IMR-90 (cell line): ENCODE measurements around the gene OR2F2. TPM values are rescaled to one million over a fixed set of nuclear protein-coding genes. Genes with fewer than 3 reads are reported as not detected.

ENCODE experiments used
- ATAC-seq: fragments of 200-7000 bp; cut with Tn5 transposase; 2 replicates; pipeline ENCODE4 v1.9.1; 2020; ENCODE audit warnings: low read depth, mild to moderate bottlenecking, moderate library complexity
- BruUV-seq: library from RNA; stranded (reverse); fragments of 400-500 nt; replicated peaks from 2 replicates; lab custom pipeline; 2021; lab: Mats Ljungman, UMichigan
- CTCF ChIA-PET: fragments of 300-600 bp; formaldehyde crosslinking; extraction: SDS; loops from one replicate; lab custom pipeline; 2021; ENCODE audit warnings: antibody characterized with exemption; lab: Yijun Ruan, JAX
- POLR2A ChIA-PET: fragments of 300-600 bp; sonication (Branson Sonifier 250); formaldehyde crosslinking; loops from one replicate; lab custom pipeline; 2022; ENCODE audit warnings: antibody characterized with exemption; ENCODE audit not compliant: unreplicated experiment; lab: Charles Lee
- DNase-seq: peaks from one replicate; pipeline ENCODE4 v3.0.0; 2013
- H2AFZ ChIP-seq: replicated peaks from 2 replicates; pipeline ENCODE3; 2013; ENCODE audit warnings: low read length, mild to moderate bottlenecking; ENCODE audit not compliant: poor library complexity
- H2AK5ac ChIP-seq: 2 replicates; pipeline ENCODE4 v1.6.1; 2013; ENCODE audit warnings: low read depth, low read length, inconsistent platforms
- H2AK9ac ChIP-seq: replicated peaks from 2 replicates; pipeline ENCODE3; 2013; ENCODE audit warnings: mild to moderate bottlenecking, low read depth, low read length, moderate library complexity; ENCODE audit not compliant: poor library complexity
- H2BK120ac ChIP-seq: 2 replicates; pipeline ENCODE4 v1.6.1; 2013; ENCODE audit warnings: low read depth, low read length, inconsistent platforms
- H2BK15ac ChIP-seq: 3 replicates; pipeline ENCODE4 v1.6.1; 2013; ENCODE audit warnings: low read depth, low read length, inconsistent platforms
- H2BK20ac ChIP-seq: 2 replicates; pipeline ENCODE4 v1.6.1; 2013; ENCODE audit warnings: low read depth, mild to moderate bottlenecking, inconsistent platforms, low read length, moderate library complexity
- H2BK5ac ChIP-seq: 2 replicates; pipeline ENCODE4 v1.6.1; 2013; ENCODE audit warnings: mild to moderate bottlenecking, low read depth, low read length, inconsistent platforms; ENCODE audit not compliant: poor library complexity, severe bottlenecking
- H3K14ac ChIP-seq: replicated peaks from 2 replicates; pipeline ENCODE4 v1.6.1; 2013; ENCODE audit warnings: low read depth, low read length, inconsistent platforms
- H3K18ac ChIP-seq: 2 replicates; pipeline ENCODE4 v1.6.1; 2013; ENCODE audit warnings: low read depth, low read length, control low read depth
- H3K23ac ChIP-seq: 2 replicates; pipeline ENCODE4 v1.6.1; 2013; ENCODE audit warnings: low read depth, low read length, inconsistent platforms
- H3K27ac ChIP-seq: 2 replicates; pipeline ENCODE4 v1.5.1; 2013; ENCODE audit warnings: mild to moderate bottlenecking, control low read depth, low read length; ENCODE audit not compliant: insufficient read depth
- H3K27me3 ChIP-seq: 2 replicates; pipeline ENCODE4 v1.6.1; 2013; ENCODE audit warnings: low read length; ENCODE audit not compliant: control insufficient read depth, insufficient read depth
- H3K36me3 ChIP-seq: 2 replicates; pipeline ENCODE4 v1.6.1; 2013; ENCODE audit warnings: low read length, mixed read lengths; ENCODE audit not compliant: control insufficient read depth, insufficient read depth
- H3K4ac ChIP-seq: 2 replicates; pipeline ENCODE4 v1.6.1; 2013; ENCODE audit warnings: low read depth, low read length, inconsistent platforms
- H3K4me1 ChIP-seq: 2 replicates; pipeline ENCODE4 v1.6.1; 2013; ENCODE audit warnings: low read length, mixed read lengths; ENCODE audit not compliant: control insufficient read depth, insufficient read depth
- H3K4me2 ChIP-seq: 2 replicates; pipeline ENCODE4 v1.6.1; 2013; ENCODE audit warnings: low read depth, mild to moderate bottlenecking, control low read depth, low read length, moderate library complexity
- H3K4me3 ChIP-seq: 2 replicates; pipeline ENCODE4 v1.5.1; 2013; ENCODE audit warnings: low read depth, mild to moderate bottlenecking, control low read depth, low read length, moderate library complexity; ENCODE audit not compliant: insufficient read depth
- H3K56ac ChIP-seq: 2 replicates; pipeline ENCODE4 v1.6.1; 2013; ENCODE audit warnings: low read length, inconsistent platforms; ENCODE audit not compliant: insufficient read depth; ENCODE audit errors: extremely low read depth
- H3K79me1 ChIP-seq, 2 experiments: 2 replicates each; pipeline ENCODE4 v1.6.1; 2013; ENCODE audit warnings: low read length in 2 of 2, inconsistent platforms in 1 of 2, low read depth in 1 of 2
- H3K9ac ChIP-seq: 2 replicates; pipeline ENCODE4 v1.6.1; 2013; ENCODE audit warnings: low read depth, low read length, control low read depth
- H3K9me1 ChIP-seq: 2 replicates; pipeline ENCODE4 v1.6.1; 2013; ENCODE audit warnings: low read length, inconsistent platforms; ENCODE audit not compliant: insufficient read depth
- H3K9me3 ChIP-seq: 2 replicates; pipeline ENCODE4 v1.6.1; 2013; ENCODE audit warnings: low read length; ENCODE audit not compliant: control insufficient read depth, insufficient read depth
- H4K20me1 ChIP-seq: 2 replicates; pipeline ENCODE4 v1.6.1; 2013; ENCODE audit warnings: low read length, inconsistent platforms; ENCODE audit not compliant: insufficient read depth
- H4K5ac ChIP-seq: 2 replicates; pipeline ENCODE4 v1.6.1; 2013; ENCODE audit warnings: mild to moderate bottlenecking, low read depth, low read length, control low read depth
- H4K8ac ChIP-seq, 2 experiments: 2 replicates each; pipeline ENCODE4 v1.6.1; 2013; ENCODE audit warnings: low read depth in 2 of 2, low read length in 2 of 2, control low read depth in 1 of 2, inconsistent platforms in 1 of 2
- H4K91ac ChIP-seq: 2 replicates; pipeline ENCODE4 v1.6.1; 2013; ENCODE audit warnings: low read depth, low read length, inconsistent platforms; ENCODE audit not compliant: insufficient read depth
- BHLHE40 ChIP-seq: fragments of 150-350 bp; IDR thresholded peaks from 2 replicates; pipeline ENCODE4 v1.6.1; 2016; ENCODE audit warnings: mild to moderate bottlenecking, low read depth, low read length
- CEBPB ChIP-seq: IDR thresholded peaks from 2 replicates; pipeline ENCODE4 v1.6.1; 2012; ENCODE audit warnings: low read depth, low read length, improper control_type of control experiment
- CHD1 ChIP-seq: IDR thresholded peaks from 2 replicates; pipeline ENCODE4 v1.6.1; 2012; ENCODE audit warnings: low read depth, low read length, improper control_type of control experiment
- FOS ChIP-seq: fragments of 150-350 bp; IDR thresholded peaks from 2 replicates; pipeline ENCODE4 v1.6.1; 2016; ENCODE audit warnings: low read depth, low read length
- MAFK ChIP-seq: IDR thresholded peaks from 2 replicates; pipeline ENCODE4 v1.6.1; 2012; ENCODE audit warnings: low read depth, low read length, improper control_type of control experiment
- MAZ ChIP-seq: IDR thresholded peaks from 2 replicates; pipeline ENCODE4 v1.6.1; 2012; ENCODE audit warnings: low read depth, mild to moderate bottlenecking, low read length, improper control_type of control experiment, moderate library complexity, borderline replicate concordance
- MXI1 ChIP-seq: IDR thresholded peaks from 2 replicates; pipeline ENCODE4 v1.6.1; 2012; ENCODE audit warnings: low read depth, mild to moderate bottlenecking, low read length, moderate library complexity, borderline replicate concordance
- POLR2A ChIP-seq: IDR thresholded peaks from 2 replicates; pipeline ENCODE4 v1.6.1; 2012; ENCODE audit warnings: mild to moderate bottlenecking, low read depth, low read length
- RAD21 ChIP-seq: IDR thresholded peaks from 2 replicates; pipeline ENCODE4 v1.6.1; 2012; ENCODE audit warnings: low read length, improper control_type of control experiment
- RFX5 ChIP-seq: IDR thresholded peaks from 2 replicates; pipeline ENCODE4 v1.8.0; 2012; ENCODE audit warnings: low read depth, mild to moderate bottlenecking, low read length, moderate library complexity
- WGBS, 2 experiments: methylation state at CpG; one replicate each; pipeline versions ENCODE4 v1.1.5 to v1.1.7; 2013; ENCODE audit warnings: missing lambda C conversion rate in 2 of 2; ENCODE audit not compliant: insufficient read length in 1 of 2; ENCODE audit errors: extremely low coverage in 2 of 2; 5-methylcytosine and 5-hydroxymethylcytosine counted together
- dilution Hi-C: fragments of 300-500 bp; cut with HindIII; formaldehyde crosslinking; loops from one replicate; pipeline ENCODE4 v1.14.3; 2018; ENCODE audit warnings: low sequenced_read_pairs; ENCODE audit not compliant: unreplicated experiment
- in situ Hi-C: fragments of 300-500 bp; cut with MboI; formaldehyde crosslinking; loops from 3 replicates; pipeline ENCODE4 v1.14.3; 2019; ENCODE audit warnings: low sequenced_read_pairs, inconsistent platforms, mixed read lengths
- intact Hi-C: fragments of 100-400 bp; cut with micrococcal nuclease; formaldehyde crosslinking; loops from 2 replicates; pipeline ENCODE4 v1.10.0; 2022
- polyA plus RNA-seq, 3 experiments: library from polyadenylated mRNA; depleted of rRNA; stranded (reverse); fragments of >200 nt; gene quantifications; 2 replicates each; pipeline ENCODE4 v1.2.3, GENCODE V29; 2012; ENCODE audit warnings: low replicate concordance in 1 of 3
- total RNA-seq: library from RNA; depleted of rRNA; stranded (reverse); fragments of >200 nt; gene quantifications from 2 replicates; pipeline ENCODE4 v1.2.3, GENCODE V29; 2012
- TF ChIP-seq, protein P1 (sequence below): conservative IDR thresholded peaks from 2 replicates; pipeline ENCODE4 v1.5.1; 2012; ENCODE audit warnings: mild to moderate bottlenecking, low read depth, low read length, improper control_type of control experiment

The OR2F2 gene
- total and polyA plus RNA-seq, 2 of the 4 experiments (the other 2 are of a cell fraction), result not detected

GRCh38 chr7:143908120-143908519, 26.9 kb upstream of the OR2F2 start:
- H3K4me2 ChIP-seq, result no peak overlapping the region
- no peak overlapping the region for H3K9ac ChIP-seq
- intact Hi-C loops, result no loop called here
- no TSS peak for BruUV-seq
- no peaks in the 10 kb centered on the region for H3K27me3 ChIP-seq
- H3K23ac ChIP-seq, result no peak overlapping the region
- H3K27ac ChIP-seq, result no peak overlapping the region
- H2BK15ac ChIP-seq, result no peak overlapping the region
- no peaks in the 10 kb centered on the region for H3K79me1 ChIP-seq
- no peak overlapping the region for H4K91ac ChIP-seq
- no peak for DNase-seq
- no peaks in the 10 kb centered on the region for H3K9me3 ChIP-seq
- peaks cover 12% of the 10 kb centered on the region for H3K4me1 ChIP-seq
- ChIA-PET POLR2A (no interaction called here), CTCF (no interaction called here)
- H3K36me3 ChIP-seq, result no peaks in the 10 kb centered on the region
- H2BK120ac ChIP-seq, result no peak overlapping the region
- H3K18ac ChIP-seq, result no peak overlapping the region
- H3K4me3 ChIP-seq, result no peak overlapping the region
- no peak overlapping the region for H3K14ac ChIP-seq
- no peak overlapping the region for H3K56ac ChIP-seq
- H4K8ac ChIP-seq, result no peak overlapping the region
- no CpG with 5 or more reads among the region's 5 CpGs for WGBS, 2 experiments
- H3K9me1 ChIP-seq, result peaks cover 3% of the 10 kb centered on the region; the same call in 1 of the 2 replicates
- dilution Hi-C loops, result no loop called here
- H2AFZ ChIP-seq, result no peak overlapping the region
- no peak for ATAC-seq
- no peak overlapping the region for H2AK9ac ChIP-seq
- no peak overlapping the region for H3K4ac ChIP-seq
- H4K20me1 ChIP-seq, result no peaks in the 10 kb centered on the region
- TF ChIP-seq MAFK (no peak), CHD1 (no peak), RFX5 (no peak), CEBPB (no peak), RAD21 (no peak), BHLHE40 (no peak), FOS (no peak), POLR2A (no peak), MAZ (no peak), MXI1 (no peak)
- TF ChIP-seq, protein P1, sequence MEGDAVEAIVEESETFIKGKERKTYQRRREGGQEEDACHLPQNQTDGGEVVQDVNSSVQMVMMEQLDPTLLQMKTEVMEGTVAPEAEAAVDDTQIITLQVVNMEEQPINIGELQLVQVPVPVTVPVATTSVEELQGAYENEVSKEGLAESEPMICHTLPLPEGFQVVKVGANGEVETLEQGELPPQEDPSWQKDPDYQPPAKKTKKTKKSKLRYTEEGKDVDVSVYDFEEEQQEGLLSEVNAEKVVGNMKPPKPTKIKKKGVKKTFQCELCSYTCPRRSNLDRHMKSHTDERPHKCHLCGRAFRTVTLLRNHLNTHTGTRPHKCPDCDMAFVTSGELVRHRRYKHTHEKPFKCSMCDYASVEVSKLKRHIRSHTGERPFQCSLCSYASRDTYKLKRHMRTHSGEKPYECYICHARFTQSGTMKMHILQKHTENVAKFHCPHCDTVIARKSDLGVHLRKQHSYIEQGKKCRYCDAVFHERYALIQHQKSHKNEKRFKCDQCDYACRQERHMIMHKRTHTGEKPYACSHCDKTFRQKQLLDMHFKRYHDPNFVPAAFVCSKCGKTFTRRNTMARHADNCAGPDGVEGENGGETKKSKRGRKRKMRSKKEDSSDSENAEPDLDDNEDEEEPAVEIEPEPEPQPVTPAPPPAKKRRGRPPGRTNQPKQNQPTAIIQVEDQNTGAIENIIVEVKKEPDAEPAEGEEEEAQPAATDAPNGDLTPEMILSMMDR, result no peak
- no peak overlapping the region for H2BK20ac ChIP-seq
- no peak overlapping the region for H4K5ac ChIP-seq
- H2BK5ac ChIP-seq, result no peak overlapping the region
- H2AK5ac ChIP-seq, result no peak overlapping the region
- in situ Hi-C loops, result no loop called here
